IMR-90 (cell line): ENCODE data around the gene BTC. TPM values are rescaled to one million over a fixed set of nuclear protein-coding genes. Genes with fewer than 3 reads are reported as not detected.

ENCODE experiments used
- ATAC-seq: fragments of 200-7000 bp; cut with Tn5 transposase; 2 replicates; pipeline ENCODE4 v1.9.1; 2020; ENCODE audit warnings: low read depth, mild to moderate bottlenecking, moderate library complexity
- BruUV-seq: library from RNA; stranded (reverse); fragments of 400-500 nt; replicated peaks from 2 replicates; lab custom pipeline; 2021; lab: Mats Ljungman, UMichigan
- CTCF ChIA-PET: fragments of 300-600 bp; formaldehyde crosslinking; extraction: SDS; loops from one replicate; lab custom pipeline; 2021; ENCODE audit warnings: antibody characterized with exemption; lab: Yijun Ruan, JAX
- POLR2A ChIA-PET: fragments of 300-600 bp; sonication (Branson Sonifier 250); formaldehyde crosslinking; loops from one replicate; lab custom pipeline; 2022; ENCODE audit warnings: antibody characterized with exemption; ENCODE audit not compliant: unreplicated experiment; lab: Charles Lee
- DNase-seq: peaks from one replicate; pipeline ENCODE4 v3.0.0; 2013
- H2AFZ ChIP-seq: replicated peaks from 2 replicates; pipeline ENCODE3; 2013; ENCODE audit warnings: low read length, mild to moderate bottlenecking; ENCODE audit not compliant: poor library complexity
- H2AK5ac ChIP-seq: 2 replicates; pipeline ENCODE4 v1.6.1; 2013; ENCODE audit warnings: low read depth, low read length, inconsistent platforms
- H2AK9ac ChIP-seq: replicated peaks from 2 replicates; pipeline ENCODE3; 2013; ENCODE audit warnings: mild to moderate bottlenecking, low read depth, low read length, moderate library complexity; ENCODE audit not compliant: poor library complexity
- H2BK120ac ChIP-seq: 2 replicates; pipeline ENCODE4 v1.6.1; 2013; ENCODE audit warnings: low read depth, low read length, inconsistent platforms
- H2BK15ac ChIP-seq: 3 replicates; pipeline ENCODE4 v1.6.1; 2013; ENCODE audit warnings: low read depth, low read length, inconsistent platforms
- H2BK20ac ChIP-seq: 2 replicates; pipeline ENCODE4 v1.6.1; 2013; ENCODE audit warnings: low read depth, mild to moderate bottlenecking, inconsistent platforms, low read length, moderate library complexity
- H2BK5ac ChIP-seq: 2 replicates; pipeline ENCODE4 v1.6.1; 2013; ENCODE audit warnings: mild to moderate bottlenecking, low read depth, low read length, inconsistent platforms; ENCODE audit not compliant: poor library complexity, severe bottlenecking
- H3K14ac ChIP-seq: replicated peaks from 2 replicates; pipeline ENCODE4 v1.6.1; 2013; ENCODE audit warnings: low read depth, low read length, inconsistent platforms
- H3K18ac ChIP-seq: 2 replicates; pipeline ENCODE4 v1.6.1; 2013; ENCODE audit warnings: low read depth, low read length, control low read depth
- H3K23ac ChIP-seq: 2 replicates; pipeline ENCODE4 v1.6.1; 2013; ENCODE audit warnings: low read depth, low read length, inconsistent platforms
- H3K27ac ChIP-seq: 2 replicates; pipeline ENCODE4 v1.5.1; 2013; ENCODE audit warnings: mild to moderate bottlenecking, control low read depth, low read length; ENCODE audit not compliant: insufficient read depth
- H3K27me3 ChIP-seq: 2 replicates; pipeline ENCODE4 v1.6.1; 2013; ENCODE audit warnings: low read length; ENCODE audit not compliant: control insufficient read depth, insufficient read depth
- H3K36me3 ChIP-seq: 2 replicates; pipeline ENCODE4 v1.6.1; 2013; ENCODE audit warnings: low read length, mixed read lengths; ENCODE audit not compliant: control insufficient read depth, insufficient read depth
- H3K4ac ChIP-seq: 2 replicates; pipeline ENCODE4 v1.6.1; 2013; ENCODE audit warnings: low read depth, low read length, inconsistent platforms
- H3K4me1 ChIP-seq: 2 replicates; pipeline ENCODE4 v1.6.1; 2013; ENCODE audit warnings: low read length, mixed read lengths; ENCODE audit not compliant: control insufficient read depth, insufficient read depth
- H3K4me2 ChIP-seq: 2 replicates; pipeline ENCODE4 v1.6.1; 2013; ENCODE audit warnings: low read depth, mild to moderate bottlenecking, control low read depth, low read length, moderate library complexity
- H3K4me3 ChIP-seq: 2 replicates; pipeline ENCODE4 v1.5.1; 2013; ENCODE audit warnings: low read depth, mild to moderate bottlenecking, control low read depth, low read length, moderate library complexity; ENCODE audit not compliant: insufficient read depth
- H3K56ac ChIP-seq: 2 replicates; pipeline ENCODE4 v1.6.1; 2013; ENCODE audit warnings: low read length, inconsistent platforms; ENCODE audit not compliant: insufficient read depth; ENCODE audit errors: extremely low read depth
- H3K79me1 ChIP-seq, 2 experiments: 2 replicates each; pipeline ENCODE4 v1.6.1; 2013; ENCODE audit warnings: low read length in 2 of 2, inconsistent platforms in 1 of 2, low read depth in 1 of 2
- H3K9ac ChIP-seq: 2 replicates; pipeline ENCODE4 v1.6.1; 2013; ENCODE audit warnings: low read depth, low read length, control low read depth
- H3K9me1 ChIP-seq: 2 replicates; pipeline ENCODE4 v1.6.1; 2013; ENCODE audit warnings: low read length, inconsistent platforms; ENCODE audit not compliant: insufficient read depth
- H3K9me3 ChIP-seq: 2 replicates; pipeline ENCODE4 v1.6.1; 2013; ENCODE audit warnings: low read length; ENCODE audit not compliant: control insufficient read depth, insufficient read depth
- H4K20me1 ChIP-seq: 2 replicates; pipeline ENCODE4 v1.6.1; 2013; ENCODE audit warnings: low read length, inconsistent platforms; ENCODE audit not compliant: insufficient read depth
- H4K5ac ChIP-seq: 2 replicates; pipeline ENCODE4 v1.6.1; 2013; ENCODE audit warnings: mild to moderate bottlenecking, low read depth, low read length, control low read depth
- H4K8ac ChIP-seq, 2 experiments: 2 replicates each; pipeline ENCODE4 v1.6.1; 2013; ENCODE audit warnings: low read depth in 2 of 2, low read length in 2 of 2, control low read depth in 1 of 2, inconsistent platforms in 1 of 2
- H4K91ac ChIP-seq: 2 replicates; pipeline ENCODE4 v1.6.1; 2013; ENCODE audit warnings: low read depth, low read length, inconsistent platforms; ENCODE audit not compliant: insufficient read depth
- CHD1 ChIP-seq: IDR thresholded peaks from 2 replicates; pipeline ENCODE4 v1.6.1; 2012; ENCODE audit warnings: low read depth, low read length, improper control_type of control experiment
- MAZ ChIP-seq: IDR thresholded peaks from 2 replicates; pipeline ENCODE4 v1.6.1; 2012; ENCODE audit warnings: low read depth, mild to moderate bottlenecking, low read length, improper control_type of control experiment, moderate library complexity, borderline replicate concordance
- POLR2A ChIP-seq: IDR thresholded peaks from 2 replicates; pipeline ENCODE4 v1.6.1; 2012; ENCODE audit warnings: mild to moderate bottlenecking, low read depth, low read length
- RAD21 ChIP-seq: IDR thresholded peaks from 2 replicates; pipeline ENCODE4 v1.6.1; 2012; ENCODE audit warnings: low read length, improper control_type of control experiment
- RCOR1 ChIP-seq: IDR thresholded peaks from 2 replicates; pipeline ENCODE4 v1.6.1; 2012; ENCODE audit warnings: mild to moderate bottlenecking, low read length, improper control_type of control experiment; ENCODE audit not compliant: insufficient replicate concordance
- RFX5 ChIP-seq: IDR thresholded peaks from 2 replicates; pipeline ENCODE4 v1.8.0; 2012; ENCODE audit warnings: low read depth, mild to moderate bottlenecking, low read length, moderate library complexity
- WGBS, 2 experiments: methylation state at CpG; one replicate each; pipeline versions ENCODE4 v1.1.5 to v1.1.7; 2013; ENCODE audit warnings: missing lambda C conversion rate in 2 of 2; ENCODE audit not compliant: insufficient read length in 1 of 2; ENCODE audit errors: extremely low coverage in 2 of 2; 5-methylcytosine and 5-hydroxymethylcytosine counted together
- dilution Hi-C: fragments of 300-500 bp; cut with HindIII; formaldehyde crosslinking; loops from one replicate; pipeline ENCODE4 v1.14.3; 2018; ENCODE audit warnings: low sequenced_read_pairs; ENCODE audit not compliant: unreplicated experiment
- in situ Hi-C: fragments of 300-500 bp; cut with MboI; formaldehyde crosslinking; loops from 3 replicates; pipeline ENCODE4 v1.14.3; 2019; ENCODE audit warnings: low sequenced_read_pairs, inconsistent platforms, mixed read lengths
- intact Hi-C: fragments of 100-400 bp; cut with micrococcal nuclease; formaldehyde crosslinking; loops from 2 replicates; pipeline ENCODE4 v1.10.0; 2022
- polyA plus RNA-seq, 3 experiments: library from polyadenylated mRNA; depleted of rRNA; stranded (reverse); fragments of >200 nt; gene quantifications; 2 replicates each; pipeline ENCODE4 v1.2.3, GENCODE V29; 2012; ENCODE audit warnings: low replicate concordance in 1 of 3
- total RNA-seq: library from RNA; depleted of rRNA; stranded (reverse); fragments of >200 nt; gene quantifications from 2 replicates; pipeline ENCODE4 v1.2.3, GENCODE V29; 2012

Gene BTC
- total and polyA plus RNA-seq, 2 of the 4 experiments (the other 2 are of a cell fraction) = not detected

DNA sequence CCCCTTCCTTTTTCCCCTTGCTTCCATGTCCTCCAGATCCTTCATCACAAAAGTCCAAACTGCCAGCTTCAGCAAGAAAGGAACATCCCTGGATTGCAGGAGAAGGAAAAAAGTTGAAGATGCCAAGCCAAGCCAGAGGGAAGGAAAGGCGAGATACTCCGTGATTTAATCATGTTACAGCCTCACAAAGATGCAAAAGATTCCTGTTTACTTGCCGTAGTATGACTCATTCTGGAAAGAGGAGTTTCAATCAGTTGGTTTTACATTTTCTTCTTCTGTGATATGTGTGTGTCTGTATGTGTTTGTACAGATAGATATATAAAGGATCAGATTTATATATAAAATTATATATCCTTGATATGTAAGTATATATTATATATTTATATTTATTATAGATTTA, 69.3 kb downstream of the BTC start:
- H3K4ac ChIP-seq = no peak overlapping the region
- H3K4me1 ChIP-seq = no peaks in the 10 kb centered on the region
- no peak overlapping the region for H3K27ac ChIP-seq
- H2BK20ac ChIP-seq = no peak overlapping the region
- H3K4me2 ChIP-seq = no peak overlapping the region
- ChIA-PET CTCF (no interaction called here), POLR2A (no interaction called here)
- H2AK9ac ChIP-seq = no peak overlapping the region
- H3K18ac ChIP-seq = no peak overlapping the region
- in situ Hi-C loops = no loop called here
- H3K4me3 ChIP-seq = no peak overlapping the region
- H3K56ac ChIP-seq = no peak overlapping the region
- no peaks in the 10 kb centered on the region for H3K79me1 ChIP-seq
- H2AK5ac ChIP-seq = no peak overlapping the region
- no peaks in the 10 kb centered on the region for H3K9me1 ChIP-seq
- H2BK120ac ChIP-seq = no peak overlapping the region
- H3K23ac ChIP-seq = no peak overlapping the region
- no peak overlapping the region for H3K9ac ChIP-seq
- H4K20me1 ChIP-seq = no peaks in the 10 kb centered on the region
- no peak overlapping the region for H2AFZ ChIP-seq
- H2BK15ac ChIP-seq = no peak overlapping the region
- H4K5ac ChIP-seq = no peak overlapping the region
- BruUV-seq = no TSS peak
- no CpG with 5 or more reads among the region's 3 CpGs for WGBS, 2 experiments
- H2BK5ac ChIP-seq = no peak overlapping the region
- ATAC-seq (0 out of 2 replicates have a peak, but pooled peaks have one; percentile 37), DNase-seq (peak; percentile 2)
- no peaks in the 10 kb centered on the region for H3K36me3 ChIP-seq
- dilution Hi-C loops = no loop called here
- no peak overlapping the region for H4K8ac ChIP-seq
- intact Hi-C loops = no loop called here
- H3K9me3 ChIP-seq = no peaks in the 10 kb centered on the region
- no peak overlapping the region for H3K14ac ChIP-seq
- TF ChIP-seq POLR2A (no peak), RCOR1 (no peak), MAZ (no peak), RFX5 (no peak), CHD1 (no peak), RAD21 (no peak)
- no peak overlapping the region for H4K91ac ChIP-seq
- no peaks in the 10 kb centered on the region; the same call in 1 of the 2 replicates for H3K27me3 ChIP-seq
